GM21423 (cell line): Measurements from ENCODE around the gene AGAP1.

ENCODE experiments used
- ATAC-seq: cut with Tn5 transposase; IDR thresholded peaks from one replicate; pipeline ENCODE4 v1.9.1; 2021; ENCODE audit warnings: mild to moderate bottlenecking, moderate library complexity; ENCODE audit not compliant: unreplicated experiment

Gene AGAP1

DNA sequence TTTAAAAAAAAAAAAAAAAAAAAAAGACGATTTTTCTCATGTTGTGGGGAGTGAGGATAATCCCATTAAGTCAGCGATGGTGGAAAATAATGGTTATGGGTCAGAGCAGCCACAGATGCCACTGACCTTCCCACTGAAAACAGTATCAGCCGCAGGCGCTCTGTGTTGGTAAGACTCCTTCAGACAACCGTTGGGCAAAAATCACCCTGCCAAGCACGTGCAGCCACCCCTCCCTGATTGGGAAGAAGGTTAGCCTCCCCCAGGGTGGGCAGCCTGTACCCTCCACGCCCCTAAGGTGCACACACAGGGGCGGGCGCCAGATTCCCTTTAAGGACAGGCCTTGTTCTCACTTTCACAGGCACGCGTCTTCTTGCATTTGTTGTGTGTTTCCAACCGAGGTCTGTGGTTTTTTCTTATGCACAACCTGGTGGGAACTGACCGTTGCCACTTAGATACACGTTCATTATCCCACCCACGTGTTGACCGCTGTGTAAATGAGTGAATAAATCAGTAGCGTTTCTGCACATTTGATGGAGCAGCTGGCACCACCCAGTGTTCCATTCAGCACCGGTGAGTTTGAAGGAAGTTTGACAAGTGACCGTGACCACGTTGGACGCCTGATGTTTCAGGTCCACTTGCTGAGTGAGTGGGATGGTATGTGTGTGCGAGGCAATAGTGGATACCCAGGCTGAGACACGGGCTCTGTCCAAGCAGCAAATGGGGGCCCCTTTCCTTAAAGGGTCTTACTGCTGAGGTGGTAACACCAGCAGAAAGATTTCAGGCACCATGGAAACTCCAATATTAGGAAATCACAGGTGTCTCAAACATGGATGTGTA, 476.6 kb downstream of the AGAP1 start:
- ATAC-seq, result no peak

DNA sequence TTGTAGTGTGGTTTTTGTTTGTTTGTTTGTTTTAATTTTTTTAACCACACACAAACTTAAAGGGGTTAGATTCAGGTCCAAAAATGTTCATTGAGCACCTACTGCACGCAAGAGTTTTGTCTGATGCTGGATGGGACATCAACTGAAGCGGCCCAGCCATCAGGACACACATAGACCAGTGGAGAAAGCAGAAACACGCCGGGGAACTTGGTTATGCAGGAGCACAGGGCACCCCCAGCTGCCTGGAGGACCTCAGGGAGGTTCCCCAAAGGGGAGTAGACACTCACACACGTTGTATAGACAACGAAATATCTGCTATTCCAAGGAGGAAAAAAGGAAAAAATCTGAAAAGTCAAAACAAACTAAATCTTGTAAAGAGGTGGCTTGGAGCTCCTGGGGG, 482.7 kb downstream of the AGAP1 start:
- no peak for ATAC-seq

DNA sequence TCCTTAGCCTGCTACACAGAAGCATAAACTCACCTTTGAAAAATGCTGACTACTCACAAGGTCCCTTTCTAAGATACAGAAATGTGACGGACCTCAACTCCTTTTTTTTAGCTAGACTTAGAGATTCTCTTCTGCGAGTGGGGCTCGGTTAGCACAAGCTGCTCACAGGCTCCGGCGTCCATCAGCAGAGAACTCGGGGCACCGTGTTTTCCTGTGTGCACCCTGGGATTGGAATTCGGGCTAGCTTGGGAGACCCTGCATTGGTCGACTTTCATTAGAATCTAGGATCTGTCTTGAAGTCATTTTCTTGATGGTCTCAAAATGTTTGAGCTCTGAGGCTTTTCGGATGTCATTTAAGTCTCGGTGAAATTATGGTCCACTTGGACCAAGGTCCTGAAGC, 483.1 kb downstream of the AGAP1 start:
- no peak for ATAC-seq

- ATAC-seq, result no peak
Measured at GRCh38 chr2:235977445-235977844, 483.6 kb downstream of the AGAP1 start.

- ATAC-seq, result no peak
Measured at GRCh38 chr2:235978022-235978421, 484.2 kb downstream of the AGAP1 start.

GRCh38 chr2:235979037-235979436, 485.2 kb downstream of the AGAP1 start:
- ATAC-seq, result no peak

- ATAC-seq, result no peak
Measured at GRCh38 chr2:235979753-235980435, 486.1 kb downstream of the AGAP1 start.

GRCh38 chr2:235981631-235982030, 487.8 kb downstream of the AGAP1 start:
- ATAC-seq, result no peak

DNA sequence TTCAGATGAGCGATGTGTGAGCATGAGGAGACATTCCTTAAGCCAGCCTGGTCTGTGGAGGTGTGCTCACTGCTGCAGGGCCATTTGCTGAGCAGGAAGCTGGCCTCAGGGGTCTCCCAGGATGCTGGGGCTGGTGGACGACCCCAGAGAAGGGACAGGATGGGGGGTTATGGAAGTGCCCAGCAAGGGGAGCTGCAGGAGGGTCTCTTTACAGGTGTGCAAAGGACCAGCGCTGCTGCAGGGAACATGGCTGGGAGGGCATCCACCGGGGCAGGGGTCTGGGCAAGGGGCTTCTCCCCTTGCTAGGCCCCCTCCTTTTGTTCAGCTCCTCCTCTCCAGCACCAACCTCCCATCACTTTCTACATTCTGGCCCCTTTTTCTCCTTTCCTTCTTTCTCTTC, 489.2 kb downstream of the AGAP1 start:
- ATAC-seq, result no peak

DNA sequence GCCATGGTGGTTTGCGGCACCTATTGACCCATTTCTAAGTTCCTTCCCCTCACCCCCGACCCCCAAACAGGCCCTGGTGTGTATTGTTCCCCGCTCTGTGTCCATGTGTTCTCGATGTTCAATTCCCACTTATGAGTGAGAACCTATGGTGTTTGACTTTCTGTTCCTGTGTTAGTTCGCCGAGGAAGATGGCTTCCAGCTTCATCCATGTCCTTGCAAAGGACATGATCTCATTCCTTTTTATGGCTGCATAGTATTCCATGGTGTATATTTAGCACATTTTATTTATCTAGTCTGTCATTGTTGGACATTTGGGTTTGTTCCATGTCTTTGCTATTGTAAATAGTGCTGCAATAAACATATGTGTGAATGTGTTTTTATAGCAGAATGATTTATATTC, 490.7 kb downstream of the AGAP1 start:
- ATAC-seq, result no peak

GRCh38 chr2:235986361-235986760, 492.5 kb downstream of the AGAP1 start:
- ATAC-seq, result no peak

GRCh38 chr2:235988271-235989015, 494.6 kb downstream of the AGAP1 start:
- no peak for ATAC-seq

- ATAC-seq, result no peak
Measured at GRCh38 chr2:235989591-235989990, 495.7 kb downstream of the AGAP1 start.

GRCh38 chr2:235990344-235990743, 496.5 kb downstream of the AGAP1 start:
- ATAC-seq, result no peak

- no peak for ATAC-seq
Measured at GRCh38 chr2:235992024-235992423, 498.2 kb downstream of the AGAP1 start.

DNA sequence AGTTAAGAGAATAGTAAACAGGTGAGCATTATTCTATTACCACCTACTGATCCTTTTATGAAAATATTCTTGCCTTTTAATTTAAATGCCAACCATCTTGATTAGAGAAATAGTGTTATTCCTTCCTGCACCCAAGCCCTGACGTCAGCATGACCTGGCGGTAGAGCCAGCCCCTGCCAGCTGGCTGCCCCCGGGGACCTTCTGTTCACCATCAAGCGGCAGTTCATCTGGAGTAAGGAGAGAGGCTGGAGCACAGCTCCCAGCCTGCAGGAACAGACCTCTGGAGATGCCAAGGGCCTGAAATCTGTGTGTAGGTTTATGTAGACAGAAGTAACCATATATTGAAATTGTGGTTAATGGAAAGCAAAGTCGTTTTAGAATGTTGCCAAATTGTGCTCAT, 502.6 kb downstream of the AGAP1 start:
- no peak for ATAC-seq

DNA sequence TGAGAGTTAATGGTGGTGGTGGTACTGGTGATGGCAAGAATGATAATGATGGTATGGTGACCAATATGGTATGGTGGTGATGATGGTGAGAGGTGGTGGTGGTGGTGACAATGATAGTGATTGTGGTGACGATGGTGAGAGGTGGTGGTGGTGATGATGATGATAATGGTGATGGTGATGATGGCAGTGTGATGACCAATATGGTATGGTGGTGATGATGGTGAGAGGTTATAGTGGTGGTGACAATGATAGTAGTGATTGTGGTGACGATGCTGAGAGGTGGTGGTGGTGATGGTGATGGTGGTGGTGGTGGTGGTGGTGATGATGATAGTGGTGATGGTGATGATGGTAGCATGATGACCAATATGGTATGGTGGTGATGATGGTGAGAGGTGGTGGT, 505.2 kb downstream of the AGAP1 start:
- ATAC-seq, result no peak

DNA sequence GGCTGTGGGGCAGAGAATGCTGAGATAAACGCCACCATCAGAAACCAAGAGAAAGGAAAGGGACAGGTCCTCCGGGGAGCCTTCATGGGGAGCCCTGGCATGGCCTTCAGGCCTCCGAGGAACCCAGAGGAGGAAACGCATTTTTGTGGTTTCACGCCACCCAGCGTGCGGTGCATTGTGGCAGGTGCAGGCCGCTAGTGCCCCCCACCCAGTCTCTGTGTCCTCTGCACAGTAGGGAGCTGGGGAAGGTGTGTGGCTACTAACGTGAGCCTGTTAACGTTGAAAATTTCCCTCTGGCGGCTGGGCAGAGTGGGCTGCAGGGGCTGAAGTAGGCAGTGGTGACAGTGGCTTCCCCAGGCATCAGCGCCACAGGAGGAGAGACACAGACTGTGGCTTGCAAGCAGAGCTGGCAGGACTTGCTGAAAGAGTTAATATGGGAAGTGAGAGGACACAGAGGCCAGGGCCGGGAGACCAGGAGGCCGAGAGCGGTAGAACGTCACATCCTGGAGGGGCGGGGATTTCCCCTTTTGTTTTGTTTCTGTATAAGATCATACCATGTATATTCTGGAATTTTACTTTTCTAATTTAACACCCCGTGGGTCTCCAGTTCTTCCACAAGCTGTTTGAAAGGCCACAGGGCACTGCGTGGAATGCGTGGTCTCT, 507.5 kb downstream of the AGAP1 start:
- ATAC-seq, result no peak

DNA sequence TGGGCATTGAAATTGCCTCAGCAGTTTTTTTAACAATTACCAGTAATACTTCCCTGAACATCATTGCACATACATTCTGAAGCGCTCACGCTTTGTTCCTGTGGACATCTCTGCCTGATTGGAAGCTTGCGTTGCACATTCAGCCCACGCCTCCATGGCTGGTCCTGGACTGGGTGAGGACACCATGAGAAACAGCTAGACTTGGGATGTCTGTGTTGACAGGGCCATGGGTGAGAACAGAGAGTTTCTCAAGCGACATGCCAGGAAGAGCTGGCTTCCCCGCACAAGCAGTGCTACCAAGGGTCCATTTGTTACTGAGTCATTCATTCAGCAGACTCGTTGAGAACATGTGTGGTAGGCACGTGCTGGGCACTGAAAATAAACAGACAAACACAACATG, 508.0 kb downstream of the AGAP1 start:
- no peak for ATAC-seq

- ATAC-seq, result no peak
Measured at GRCh38 chr2:236008006-236008405, 514.2 kb downstream of the AGAP1 start.

GRCh38 chr2:236008857-236009256, 515.0 kb downstream of the AGAP1 start:
- ATAC-seq, result no peak
